Stimulated activated CD4-positive, alpha-beta T cell treated with anti-CD3 and anti-CD28 coated beads, Interleukin-2, amount 100 ng/mL, for 24 hours (primary cell): ENCODE results near the gene RCSD1.

Source experiments
- DNase-seq, 2 donors: peaks; one replicate each; pipeline ENCODE4 v3.0.0-alpha.2; 2020

Gene RCSD1

GRCh38 chr1:167669209-167670124 is 39.4 kb downstream of the RCSD1 start:
- DNase-seq, result no peak

- no peak for DNase-seq
These were observed 40.5 kb downstream of the RCSD1 start for GRCh38 chr1:167670563-167670962.

- DNase-seq, result no peak
These were observed 41.9 kb downstream of the RCSD1 start for GRCh38 chr1:167671727-167672511.

GRCh38 chr1:167672831-167673230 is 42.8 kb downstream of the RCSD1 start:
- DNase-seq, result no peak

- no peak for DNase-seq
These were observed 43.2 kb downstream of the RCSD1 start for GRCh38 chr1:167673265-167673664.

GRCh38 chr1:167674156-167674555 is 44.1 kb downstream of the RCSD1 start:
- no peak for DNase-seq

- no peak for DNase-seq
These were observed 45.4 kb downstream of the RCSD1 start for GRCh38 chr1:167675440-167675839.

GRCh38 chr1:167676205-167676915 is 46.3 kb downstream of the RCSD1 start:
- DNase-seq, result no peak

- DNase-seq, result no peak
These were observed 47.1 kb downstream of the RCSD1 start for GRCh38 chr1:167676916-167677848.

- no peak for DNase-seq
These were observed 48.4 kb downstream of the RCSD1 start for GRCh38 chr1:167678422-167678821.

GRCh38 chr1:167678838-167679237 is 48.8 kb downstream of the RCSD1 start:
- no peak for DNase-seq

- no peak for DNase-seq
These were observed 49.7 kb downstream of the RCSD1 start for GRCh38 chr1:167679714-167680113.

- no peak for DNase-seq
These were observed 51.0 kb downstream of the RCSD1 start for GRCh38 chr1:167681024-167681423.

GRCh38 chr1:167681451-167682098 is 51.5 kb downstream of the RCSD1 start:
- DNase-seq, result no peak

GRCh38 chr1:167683226-167683625 is 53.2 kb downstream of the RCSD1 start:
- no peak for DNase-seq

GRCh38 chr1:167683641-167684502 is 53.8 kb downstream of the RCSD1 start:
- no peak for DNase-seq

- no peak for DNase-seq
These were observed 55.8 kb downstream of the RCSD1 start for GRCh38 chr1:167685844-167686243.

GRCh38 chr1:167687919-167688519 is 58.0 kb downstream of the RCSD1 start:
- DNase-seq, result peak; percentile 80 to 89

- DNase-seq, result no peak
These were observed 59.5 kb downstream of the RCSD1 start for GRCh38 chr1:167689567-167689920.

- DNase-seq, result no peak
These were observed 60.0 kb downstream of the RCSD1 start for GRCh38 chr1:167690053-167690452.
